HAP-1 (cell line): Measurements from ENCODE around the gene PLEKHG2.

ENCODE experiments used
- DNase-seq, 2 experiments: peaks; one replicate each; pipeline ENCODE4 v3.0.0-alpha.2; 2016 to 2020; ENCODE audit warnings: low spot score in 2 of 2
- H3K27me3 ChIP-seq: fragments of 250-450 bp; sonication (Bioruptor Pico); 2 replicates; pipeline ENCODE4 v1.5.1; 2020; ENCODE audit warnings: low read depth, mild to moderate bottlenecking, moderate library complexity
- H3K36me3 ChIP-seq: fragments of 250-450 bp; sonication (Bioruptor Pico); replicated peaks from 2 replicates; pipeline ENCODE4 v1.5.1; 2020; ENCODE audit warnings: mild to moderate bottlenecking
- H3K4me1 ChIP-seq: fragments of 250-450 bp; sonication (Bioruptor Pico); 2 replicates; pipeline ENCODE4 v1.5.1; 2020; ENCODE audit warnings: mild to moderate bottlenecking
- H3K4me3 ChIP-seq: fragments of 250-450 bp; sonication (Bioruptor Pico); 2 replicates; pipeline ENCODE4 v1.5.1; 2020; ENCODE audit warnings: mild to moderate bottlenecking, moderate library complexity
- H3K9me3 ChIP-seq: fragments of 250-450 bp; sonication (Bioruptor Pico); 2 replicates; pipeline ENCODE4 v1.5.1; 2020; ENCODE audit warnings: mild to moderate bottlenecking, moderate library complexity
- in situ Hi-C: fragments of 300-500 bp; cut with MboI; formaldehyde crosslinking; loops from 3 replicates; pipeline ENCODE4 v1.14.3; 2020; ENCODE audit warnings: low sequenced_read_pairs, inconsistent platforms, mixed read lengths

Gene PLEKHG2

GRCh38 chr19:39406656-39407409, 5.6 kb upstream of the PLEKHG2 start, which contains the start of gene ZFP36:
TSS of gene ZFP36 (plus strand) at chr19:39406847. CDS start at chr19:39406905, 58 bp downstream.
- no peaks in the 10 kb centered on the region for H3K27me3 ChIP-seq
- no peaks in the 10 kb centered on the region for H3K9me3 ChIP-seq
- peaks cover 41% of the 10 kb centered on the region for H3K4me1 ChIP-seq
- in situ Hi-C loops = no loop called here
- peak; percentile 58 to 88 for DNase-seq
- peaks cover 7% of the 10 kb centered on the region for H3K36me3 ChIP-seq
- H3K4me3 ChIP-seq = peak within 1 kb of the TSS; percentile 94

GRCh38 chr19:39407410-39407659, 5.1 kb upstream of the PLEKHG2 start:
- in situ Hi-C loops = no loop called here
- peaks cover 7% of the 10 kb centered on the region for H3K36me3 ChIP-seq
- H3K4me3 ChIP-seq = peak overlapping the region; percentile 94
- peaks cover 38% of the 10 kb centered on the region for H3K4me1 ChIP-seq
- H3K27me3 ChIP-seq = no peaks in the 10 kb centered on the region
- DNase-seq = no peak
- H3K9me3 ChIP-seq = no peaks in the 10 kb centered on the region

- Histone ChIP-seq H3K4me1 (peaks cover 35% of the 10 kb centered on the region), H3K4me3 (peak overlapping the region; percentile 94), H3K36me3 (peaks cover 7% of the 10 kb centered on the region), H3K9me3 (no peaks in the 10 kb centered on the region), H3K27me3 (no peaks in the 10 kb centered on the region)
- no peak for DNase-seq
- in situ Hi-C loops = no loop called here
These were observed 4.6 kb upstream of the PLEKHG2 start for GRCh38 chr19:39407660-39408391.

GRCh38 chr19:39408392-39409207, 3.9 kb upstream of the PLEKHG2 start:
- Histone ChIP-seq H3K4me1 (peaks cover 32% of the 10 kb centered on the region), H3K27me3 (no peaks in the 10 kb centered on the region), H3K4me3 (peak overlapping the region; percentile 94), H3K36me3 (peaks cover 10% of the 10 kb centered on the region), H3K9me3 (no peaks in the 10 kb centered on the region)
- in situ Hi-C loops = no loop called here
- peak; percentile 16 to 41 for DNase-seq

- in situ Hi-C loops = loop anchor here (10.0 kb wide), 1 partner anchor 295 kb away; no protein-coding TSS in a partner anchor
- DNase-seq = peak; percentile 11 to 68
- no peaks in the 10 kb centered on the region for H3K9me3 ChIP-seq
- peak overlapping the region; percentile 50 for H3K4me3 ChIP-seq
- H3K4me1 ChIP-seq = peaks cover 30% of the 10 kb centered on the region
- no peaks in the 10 kb centered on the region for H3K27me3 ChIP-seq
- H3K36me3 ChIP-seq = peaks cover 10% of the 10 kb centered on the region
These were observed 3.1 kb upstream of the PLEKHG2 start for GRCh38 chr19:39409208-39410016.

GRCh38 chr19:39410017-39410830, 2.2 kb upstream of the PLEKHG2 start:
- Histone ChIP-seq H3K36me3 (peaks cover 14% of the 10 kb centered on the region), H3K9me3 (no peaks in the 10 kb centered on the region), H3K4me3 (peak overlapping the region; percentile 50), H3K27me3 (no peaks in the 10 kb centered on the region), H3K4me1 (peaks cover 32% of the 10 kb centered on the region)
- peak in 1 of 2 experiments; percentile 61 for DNase-seq
- in situ Hi-C loops = loop anchor here (10.0 kb wide), 1 partner anchor 295 kb away; no protein-coding TSS in a partner anchor

- Histone ChIP-seq H3K4me3 (no peak overlapping the region), H3K36me3 (peaks cover 14% of the 10 kb centered on the region), H3K27me3 (no peaks in the 10 kb centered on the region), H3K9me3 (no peaks in the 10 kb centered on the region), H3K4me1 (peaks cover 32% of the 10 kb centered on the region)
- no peak for DNase-seq
- in situ Hi-C loops = loop anchor here (10.0 kb wide), 1 partner anchor 296 kb away; no protein-coding TSS in a partner anchor
These were observed 1.7 kb upstream of the PLEKHG2 start for GRCh38 chr19:39410831-39411080.

- DNase-seq = no peak
- Histone ChIP-seq H3K36me3 (peaks cover 14% of the 10 kb centered on the region), H3K4me3 (peak overlapping the region; percentile 98), H3K4me1 (peaks cover 32% of the 10 kb centered on the region), H3K9me3 (no peaks in the 10 kb centered on the region), H3K27me3 (no peaks in the 10 kb centered on the region)
- in situ Hi-C loops = loop anchor here (10.0 kb wide), 1 partner anchor 296 kb away; no protein-coding TSS in a partner anchor
These were observed 1.2 kb upstream of the PLEKHG2 start for GRCh38 chr19:39411081-39411831.

- in situ Hi-C loops = loop anchor here (10.0 kb wide), 1 partner anchor 297 kb away; no protein-coding TSS in a partner anchor
- no peaks in the 10 kb centered on the region for H3K9me3 ChIP-seq
- peaks cover 16% of the 10 kb centered on the region for H3K36me3 ChIP-seq
- peak; percentile 80 to 95 for DNase-seq
- H3K4me1 ChIP-seq = peaks cover 32% of the 10 kb centered on the region
- H3K27me3 ChIP-seq = no peaks in the 10 kb centered on the region
- H3K4me3 ChIP-seq = peak overlapping the region; percentile 98
These were observed 703 bp upstream of the PLEKHG2 start for GRCh38 chr19:39411832-39412099.

- H3K27me3 ChIP-seq = no peaks in the 10 kb centered on the region
- no peak for DNase-seq
These were observed 400 bp downstream of the PLEKHG2 start for GRCh38 chr19:39412867-39413271.

GRCh38 chr19:39413272-39413910, 922 bp downstream of the PLEKHG2 start:
- in situ Hi-C loops = loop anchor here (10.0 kb wide), 1 partner anchor 299 kb away; no protein-coding TSS in a partner anchor
- no peaks in the 10 kb centered on the region for H3K9me3 ChIP-seq
- peak overlapping the region; percentile 98 for H3K4me3 ChIP-seq
- H3K27me3 ChIP-seq = no peaks in the 10 kb centered on the region
- H3K36me3 ChIP-seq = peaks cover 14% of the 10 kb centered on the region
- peak; percentile 62 to 87 for DNase-seq
- H3K4me1 ChIP-seq = peaks cover 24% of the 10 kb centered on the region

More at GRCh38 chr19:39412867-39413271, 400 bp downstream of the PLEKHG2 start:
- Histone ChIP-seq H3K4me1 (peaks cover 29% of the 10 kb centered on the region), H3K4me3 (peak overlapping the region; percentile 98), H3K36me3 (peaks cover 19% of the 10 kb centered on the region), H3K9me3 (no peaks in the 10 kb centered on the region)
- in situ Hi-C loops = loop anchor here (10.0 kb wide), 1 partner anchor 298 kb away; no protein-coding TSS in a partner anchor
